ENCODE data around the gene GEMIN5. TPM values are rescaled to one million over a fixed set of nuclear protein-coding genes. Genes with fewer than 3 reads are reported as not detected.
A peak's percentile ranks its signal among the peaks of the same experiment; 100 is the strongest.

Gene GEMIN5
- total RNA-seq, 1 experiment from 2014 or later, result 29.5 TPM

DNA sequence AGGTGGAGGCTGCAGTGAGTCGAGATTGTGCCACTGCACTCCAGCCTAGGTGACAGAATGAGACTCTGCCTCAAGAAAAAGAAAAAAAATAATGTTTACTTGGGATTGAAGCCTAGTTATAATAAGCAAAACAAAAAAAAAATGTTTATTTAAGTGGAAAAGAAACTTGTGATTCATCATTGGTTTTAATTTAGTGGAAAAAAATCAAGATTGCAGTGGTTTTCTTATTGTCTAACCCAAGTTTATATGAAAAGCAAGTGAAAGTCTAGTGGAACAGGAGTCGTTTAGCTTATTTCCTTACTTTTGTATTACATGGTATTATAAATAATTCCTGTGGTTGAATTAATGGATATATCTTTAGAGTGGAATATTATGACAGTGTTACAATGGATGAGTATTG is 71.2 kb downstream of the GEMIN5 start:
- peaks cover 12% of the 10 kb centered on the region for H3K36me3 ChIP-seq (ENCODE audit: control insufficient read depth, insufficient read depth, low read length)
- CTCF ChIA-PET, result interaction anchor here (0.5 kb wide), 1 partner anchor 901 kb away, joined by 3 read pairs; no protein-coding TSS in a partner anchor
- no TSS peak for BruUV-seq (replicated peaks)
- in situ Hi-C loops (cut with HindIII; ENCODE audit: low pct_unique_long_range_greater_than_20kb, low sequenced_read_pairs), result no loop called here
- H3K9me3 ChIP-seq (ENCODE audit: control insufficient read depth, insufficient read depth, low read depth, low read length), result no peaks in the 10 kb centered on the region
- H3K4me3 ChIP-seq (ENCODE audit: low read depth in 2 of 2, low read length in 2 of 2), result no peak overlapping the region
- peaks cover 10% of the 10 kb centered on the region for H3K4me1 ChIP-seq (ENCODE audit: control insufficient read depth, insufficient read depth, low read length)
- no peak for DNase-seq (ENCODE audit: low read depth, low spot score)
- POLR2A ChIA-PET, result no interaction called here
- no peaks in the 10 kb centered on the region for H3K27me3 ChIP-seq (ENCODE audit: control insufficient read depth, insufficient read depth, low read length)
- no peak for ATAC-seq
- TF ChIP-seq POLR2AphosphoS5 (IDR thresholded peaks at IDR 0.05; ENCODE audit: low read depth, low read length) (no peak), CTCF (IDR thresholded peaks at IDR 0.05) (no peak), SIN3A (IDR thresholded peaks at IDR 0.05; ENCODE audit: borderline replicate concordance, insufficient read depth, low read depth, low read length) (no peak), TCF7L2 (IDR thresholded peaks at IDR 0.05; ENCODE audit: low read depth, low read length) (no peak)
- TF ChIP-seq, protein P1, sequence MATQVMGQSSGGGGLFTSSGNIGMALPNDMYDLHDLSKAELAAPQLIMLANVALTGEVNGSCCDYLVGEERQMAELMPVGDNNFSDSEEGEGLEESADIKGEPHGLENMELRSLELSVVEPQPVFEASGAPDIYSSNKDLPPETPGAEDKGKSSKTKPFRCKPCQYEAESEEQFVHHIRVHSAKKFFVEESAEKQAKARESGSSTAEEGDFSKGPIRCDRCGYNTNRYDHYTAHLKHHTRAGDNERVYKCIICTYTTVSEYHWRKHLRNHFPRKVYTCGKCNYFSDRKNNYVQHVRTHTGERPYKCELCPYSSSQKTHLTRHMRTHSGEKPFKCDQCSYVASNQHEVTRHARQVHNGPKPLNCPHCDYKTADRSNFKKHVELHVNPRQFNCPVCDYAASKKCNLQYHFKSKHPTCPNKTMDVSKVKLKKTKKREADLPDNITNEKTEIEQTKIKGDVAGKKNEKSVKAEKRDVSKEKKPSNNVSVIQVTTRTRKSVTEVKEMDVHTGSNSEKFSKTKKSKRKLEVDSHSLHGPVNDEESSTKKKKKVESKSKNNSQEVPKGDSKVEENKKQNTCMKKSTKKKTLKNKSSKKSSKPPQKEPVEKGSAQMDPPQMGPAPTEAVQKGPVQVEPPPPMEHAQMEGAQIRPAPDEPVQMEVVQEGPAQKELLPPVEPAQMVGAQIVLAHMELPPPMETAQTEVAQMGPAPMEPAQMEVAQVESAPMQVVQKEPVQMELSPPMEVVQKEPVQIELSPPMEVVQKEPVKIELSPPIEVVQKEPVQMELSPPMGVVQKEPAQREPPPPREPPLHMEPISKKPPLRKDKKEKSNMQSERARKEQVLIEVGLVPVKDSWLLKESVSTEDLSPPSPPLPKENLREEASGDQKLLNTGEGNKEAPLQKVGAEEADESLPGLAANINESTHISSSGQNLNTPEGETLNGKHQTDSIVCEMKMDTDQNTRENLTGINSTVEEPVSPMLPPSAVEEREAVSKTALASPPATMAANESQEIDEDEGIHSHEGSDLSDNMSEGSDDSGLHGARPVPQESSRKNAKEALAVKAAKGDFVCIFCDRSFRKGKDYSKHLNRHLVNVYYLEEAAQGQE (IDR thresholded peaks at IDR 0.05; ENCODE audit: insufficient read depth in 1 of 2, low read depth in 2 of 2, low read length in 1 of 2), result no peak
- intact Hi-C loops (cut with micrococcal nuclease; ENCODE audit: unreplicated experiment), result no loop called here
- H3K27ac ChIP-seq (ENCODE audit: low read length), result no peak overlapping the region

DNA sequence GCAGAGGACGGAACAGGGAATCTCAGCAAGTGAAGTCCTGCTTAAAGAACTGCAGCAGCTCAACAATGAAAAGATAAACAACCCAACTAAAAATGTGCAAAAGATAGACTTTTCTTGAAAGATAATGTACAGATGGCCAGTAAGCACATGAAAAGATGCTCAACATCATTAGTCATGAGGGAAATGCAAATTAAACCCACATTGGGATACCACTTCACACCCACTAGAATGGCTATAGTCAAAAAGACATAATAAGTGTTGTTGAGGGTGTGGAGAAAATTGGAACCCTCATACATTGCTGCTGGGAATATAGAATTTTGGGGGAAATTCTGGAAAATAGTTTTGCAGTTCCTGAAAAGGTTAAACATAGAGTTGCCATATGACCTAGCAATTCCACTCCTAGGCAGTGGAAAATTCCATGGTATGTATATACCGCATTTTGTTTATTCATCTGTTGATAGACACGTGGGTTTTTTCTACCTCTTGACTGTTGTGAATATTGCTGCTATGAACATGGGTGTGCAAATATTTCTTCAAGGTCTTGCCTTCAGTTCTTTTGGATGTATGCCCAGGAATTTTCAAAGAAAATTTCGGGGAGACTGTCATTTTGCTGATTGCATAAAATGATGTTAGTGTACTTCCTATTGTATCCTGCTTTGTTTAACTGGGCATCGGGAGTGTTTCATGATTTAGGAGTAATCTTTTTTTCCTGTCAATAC is 72.4 kb downstream of the GEMIN5 start:
- Histone ChIP-seq H3K9me3 (ENCODE audit: control insufficient read depth, insufficient read depth, low read depth, low read length) (no peaks in the 10 kb centered on the region), H3K27ac (ENCODE audit: low read length) (no peak overlapping the region), H3K4me1 (ENCODE audit: control insufficient read depth, insufficient read depth, low read length) (peaks cover 19% of the 10 kb centered on the region), H3K36me3 (ENCODE audit: control insufficient read depth, insufficient read depth, low read length) (peaks cover 9% of the 10 kb centered on the region), H3K27me3 (ENCODE audit: control insufficient read depth, insufficient read depth, low read length) (no peaks in the 10 kb centered on the region), H3K4me3 (ENCODE audit: low read depth in 2 of 2, low read length in 2 of 2) (no peak overlapping the region)
- no peak for DNase-seq (ENCODE audit: low read depth, low spot score)
- ChIA-PET CTCF (no interaction called here), POLR2A (no interaction called here)
- 0 out of 2 replicates have a peak, but pooled peaks have one; percentile 42 for ATAC-seq
- in situ Hi-C loops (cut with HindIII; ENCODE audit: low pct_unique_long_range_greater_than_20kb, low sequenced_read_pairs), result no loop called here
- intact Hi-C loops (cut with micrococcal nuclease; ENCODE audit: unreplicated experiment), result no loop called here
- BruUV-seq (replicated peaks), result TSS peak; percentile 6
- TF ChIP-seq CTCF (IDR thresholded peaks at IDR 0.05) (no peak), SIN3A (IDR thresholded peaks at IDR 0.05; ENCODE audit: borderline replicate concordance, insufficient read depth, low read depth, low read length) (no peak), POLR2AphosphoS5 (IDR thresholded peaks at IDR 0.05; ENCODE audit: low read depth, low read length) (no peak), TCF7L2 (IDR thresholded peaks at IDR 0.05; ENCODE audit: low read depth, low read length) (no peak)
- TF ChIP-seq, protein P1 (IDR thresholded peaks at IDR 0.05; ENCODE audit: insufficient read depth in 1 of 2, low read depth in 2 of 2, low read length in 1 of 2), result no peak

All from Panc1 (cell line).